Measurements from ENCODE around the gene TIMM44.

DNA sequence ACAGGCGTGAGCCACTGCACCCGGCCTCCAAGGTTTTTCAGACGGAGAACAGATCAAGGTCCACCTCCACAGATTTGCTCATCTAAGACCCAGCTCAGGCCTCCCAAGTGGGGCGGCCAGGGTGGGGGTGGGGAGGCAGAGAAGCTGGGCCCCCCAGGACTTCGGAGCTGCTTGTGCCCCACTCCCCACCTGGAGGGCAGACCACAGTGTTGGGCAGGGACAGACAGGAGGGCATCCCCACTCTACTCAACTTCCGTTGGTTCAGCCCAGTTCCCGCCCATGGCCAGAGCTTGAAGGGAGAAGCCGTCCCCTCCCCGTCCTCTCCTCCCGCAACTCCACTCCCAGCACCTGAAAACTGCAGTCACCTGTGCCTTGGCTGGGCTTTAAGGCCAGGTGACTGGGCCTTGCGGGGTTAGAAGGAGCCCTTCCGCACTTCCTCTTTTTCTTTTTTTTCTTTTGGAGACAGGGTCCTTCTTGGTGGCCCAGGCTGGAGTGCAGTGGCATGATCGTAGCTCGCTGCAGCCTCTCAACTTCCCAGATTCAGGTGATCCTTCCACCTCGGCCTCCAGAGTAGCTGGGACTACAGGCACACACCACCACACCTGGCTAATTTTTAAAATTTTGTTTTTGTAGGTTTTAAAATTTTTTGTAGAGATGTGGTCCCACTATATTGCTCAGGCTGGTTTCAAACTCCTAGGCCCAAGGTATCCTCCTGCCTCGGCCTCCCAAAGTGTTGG lies 55.9 kb downstream of the TIMM44 start:
- TF ChIP-seq POLR2AphosphoS5 (IDR thresholded peaks at IDR 0.05; ENCODE audit: low read depth, low read length) (no peak), TAF1 (IDR thresholded peaks at IDR 0.05; ENCODE audit: low read depth, low read length) (no peak), POLR2A (IDR thresholded peaks at IDR 0.05; ENCODE audit: low read depth, low read length) (no peak), POU2F2 (IDR thresholded peaks at IDR 0.05; ENCODE audit: low read depth, low read length) (no peak), SPI1 (IDR thresholded peaks at IDR 0.05; ENCODE audit: low read depth, low read length) (peak; percentile 85), PAX5 (IDR thresholded peaks at IDR 0.05; ENCODE audit: insufficient read depth, low read length, severe bottlenecking) (no peak)

All from GM12891 (cell line).